Measurements from ENCODE around the gene RIMKLA. TPM values are rescaled to one million over a fixed set of nuclear protein-coding genes. Genes with fewer than 3 reads are reported as not detected.

RIMKLA gene
- total RNA-seq, 2 experiments from 2014 or later = not detected

DNA sequence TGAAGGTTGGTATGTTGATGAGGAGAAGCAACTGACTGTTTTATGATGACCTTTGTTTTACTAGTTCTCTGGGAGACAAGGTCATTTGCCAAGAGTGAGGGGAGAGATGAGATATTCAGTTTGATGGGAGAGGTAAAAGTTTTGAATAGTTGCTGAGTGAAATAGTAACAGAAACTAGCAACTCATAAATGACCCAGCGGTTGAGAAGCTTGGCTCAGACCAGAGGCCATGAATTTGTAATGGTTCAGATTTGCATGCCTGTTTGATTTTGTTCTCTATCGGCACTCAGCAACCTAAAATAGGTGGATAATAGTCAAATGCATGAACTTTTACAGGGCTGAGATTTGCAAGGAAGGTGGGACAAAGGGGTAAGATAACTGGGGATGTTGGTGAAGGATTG lies 89.1 kb downstream of the RIMKLA start:
- no peak for DNase-seq (ENCODE audit: low spot score)
- TF ChIP-seq EZH2phosphoT487 (IDR thresholded peaks at IDR 0.05; ENCODE audit: borderline replicate concordance, low read depth, low read length) = no peak
- TF ChIP-seq, protein P1, sequence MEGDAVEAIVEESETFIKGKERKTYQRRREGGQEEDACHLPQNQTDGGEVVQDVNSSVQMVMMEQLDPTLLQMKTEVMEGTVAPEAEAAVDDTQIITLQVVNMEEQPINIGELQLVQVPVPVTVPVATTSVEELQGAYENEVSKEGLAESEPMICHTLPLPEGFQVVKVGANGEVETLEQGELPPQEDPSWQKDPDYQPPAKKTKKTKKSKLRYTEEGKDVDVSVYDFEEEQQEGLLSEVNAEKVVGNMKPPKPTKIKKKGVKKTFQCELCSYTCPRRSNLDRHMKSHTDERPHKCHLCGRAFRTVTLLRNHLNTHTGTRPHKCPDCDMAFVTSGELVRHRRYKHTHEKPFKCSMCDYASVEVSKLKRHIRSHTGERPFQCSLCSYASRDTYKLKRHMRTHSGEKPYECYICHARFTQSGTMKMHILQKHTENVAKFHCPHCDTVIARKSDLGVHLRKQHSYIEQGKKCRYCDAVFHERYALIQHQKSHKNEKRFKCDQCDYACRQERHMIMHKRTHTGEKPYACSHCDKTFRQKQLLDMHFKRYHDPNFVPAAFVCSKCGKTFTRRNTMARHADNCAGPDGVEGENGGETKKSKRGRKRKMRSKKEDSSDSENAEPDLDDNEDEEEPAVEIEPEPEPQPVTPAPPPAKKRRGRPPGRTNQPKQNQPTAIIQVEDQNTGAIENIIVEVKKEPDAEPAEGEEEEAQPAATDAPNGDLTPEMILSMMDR (conservative IDR thresholded peaks at IDR 0.05; ENCODE audit: low read length) = no peak
- intact Hi-C loops (cut with micrococcal nuclease; ENCODE audit: unreplicated experiment) = no loop called here
- CTCF ChIA-PET (ENCODE audit: unreplicated experiment) = no interaction called here
- Histone ChIP-seq H3K79me2 (ENCODE audit: insufficient read depth, low read depth, low read length) (no peaks in the 10 kb centered on the region), H3K4me2 (ENCODE audit: low read length) (no peak overlapping the region), H4K20me1 (ENCODE audit: insufficient read depth, low read length) (no peaks in the 10 kb centered on the region), H3K27ac (ENCODE audit: low read depth, low read length, poor library complexity, severe bottlenecking) (no peak overlapping the region), H3K4me3 (ENCODE audit: low read depth, low read length, poor library complexity, severe bottlenecking) (no peak overlapping the region), H3K4me1 (ENCODE audit: insufficient read depth, low read length, poor library complexity, severe bottlenecking) (no peaks in the 10 kb centered on the region), H3K9me3 (ENCODE audit: low read length) (no peaks in the 10 kb centered on the region), H2AFZ (ENCODE audit: low read length) (no peak overlapping the region), H3K36me3 (ENCODE audit: insufficient read depth, low read length) (no peaks in the 10 kb centered on the region), H3K9me2 (ENCODE audit: insufficient read depth, low read length) (no peaks in the 10 kb centered on the region)
- POLR2A ChIA-PET = no interaction called here
- no TSS peak for BruUV-seq (replicated peaks)

Other genes starting within 250 kb of the RIMKLA start
- gene GUCA2B, start 227.4 kb upstream of the RIMKLA start, total RNA-seq (2014; rRNA removed; shearing (Covaris generic)) = not detected in 2 replicates
- not detected in 2 replicates for gene GUCA2B, start 227.4 kb upstream of the RIMKLA start, total RNA-seq (2022)
- gene GUCA2A, start 216.0 kb upstream of the RIMKLA start, total RNA-seq (2014; rRNA removed; shearing (Covaris generic)) = not detected in 2 replicates
- gene GUCA2A, start 216.0 kb upstream of the RIMKLA start, total RNA-seq (2022) = not detected in 2 replicates
- 27.6 and 34.8 TPM in 2 replicates for gene FOXJ3, start 45.6 kb upstream of the RIMKLA start, total RNA-seq (2014; rRNA removed; shearing (Covaris generic))
- gene FOXJ3, start 45.6 kb upstream of the RIMKLA start, total RNA-seq (2022) = 43.1 and 49.7 TPM in 2 replicates
- not detected in 2 replicates for gene ZMYND12, start 75.2 kb downstream of the RIMKLA start, total RNA-seq (2014; rRNA removed; shearing (Covaris generic))
- gene ZMYND12, start 75.2 kb downstream of the RIMKLA start, total RNA-seq (2022) = not detected in 2 replicates
- gene PPCS, start 75.8 kb downstream of the RIMKLA start, total RNA-seq (2014; rRNA removed; shearing (Covaris generic)) = 23.2 and 46.9 TPM in 2 replicates
- gene PPCS, start 75.8 kb downstream of the RIMKLA start, total RNA-seq (2022) = 29.2 and 34.9 TPM in 2 replicates
- 0.54 and 2.6 TPM in 2 replicates for gene CCDC30, start 82.5 kb downstream of the RIMKLA start, total RNA-seq (2014; rRNA removed; shearing (Covaris generic))
- 1.9 and 2.6 TPM in 2 replicates for gene CCDC30, start 82.5 kb downstream of the RIMKLA start, total RNA-seq (2022)